Gastroesophageal sphincter (tissue), 3 donors: ENCODE measurements around the gene SEMA4D.

Experiments used
- EP300 ChIP-seq: sonication (generic); formaldehyde crosslinking; IDR thresholded peaks from one replicate; pipeline ENCODE4 v1.6.1; 2017; ENCODE audit warnings: antibody characterized with exemption, mild to moderate bottlenecking
- POLR2A ChIP-seq, 2 donors: fragments of 450-650 bp; IDR thresholded peaks; one replicate each; pipeline ENCODE4 v1.6.1; 2017; ENCODE audit warnings: antibody characterized with exemption in 2 of 2, mild to moderate bottlenecking in 2 of 2, moderate library complexity in 1 of 2
- POLR2AphosphoS5 ChIP-seq: sonication (generic); formaldehyde crosslinking; IDR thresholded peaks from one replicate; pipeline ENCODE4 v1.6.1; 2017; ENCODE audit warnings: antibody characterized with exemption
- TF ChIP-seq, protein P1 (sequence below), 4 experiments: fragments of 200-600 bp in 2 of 4; fragments of 450-650 bp in 2 of 4; sonication (generic) in 1 of 4; IDR thresholded peaks; one replicate each; pipeline ENCODE4 v1.5.1; 2017 to 2019; ENCODE audit warnings: antibody characterized with exemption in 4 of 4, mild to moderate bottlenecking in 2 of 4, moderate library complexity in 2 of 4

DNA sequence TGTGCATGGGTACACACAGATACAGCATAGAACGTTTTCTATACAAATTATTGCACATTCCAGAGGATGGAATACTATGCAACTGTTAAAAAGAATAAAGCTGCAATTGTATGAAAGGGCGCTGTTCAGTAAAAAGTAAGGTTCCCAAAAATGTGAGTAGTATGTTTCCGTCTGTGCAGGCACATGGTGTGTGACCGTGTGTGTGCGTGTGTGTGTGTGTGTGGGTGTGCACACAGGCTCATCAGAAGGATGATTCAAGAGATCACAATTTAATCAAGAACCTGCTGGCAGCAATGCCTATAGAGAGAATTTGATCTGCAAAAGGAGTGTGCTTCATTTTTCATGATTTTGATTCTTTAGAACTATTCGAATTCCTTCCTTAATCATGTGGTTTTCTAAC lies 76.3 kb downstream of the SEMA4D start:
- TF ChIP-seq, protein P1, sequence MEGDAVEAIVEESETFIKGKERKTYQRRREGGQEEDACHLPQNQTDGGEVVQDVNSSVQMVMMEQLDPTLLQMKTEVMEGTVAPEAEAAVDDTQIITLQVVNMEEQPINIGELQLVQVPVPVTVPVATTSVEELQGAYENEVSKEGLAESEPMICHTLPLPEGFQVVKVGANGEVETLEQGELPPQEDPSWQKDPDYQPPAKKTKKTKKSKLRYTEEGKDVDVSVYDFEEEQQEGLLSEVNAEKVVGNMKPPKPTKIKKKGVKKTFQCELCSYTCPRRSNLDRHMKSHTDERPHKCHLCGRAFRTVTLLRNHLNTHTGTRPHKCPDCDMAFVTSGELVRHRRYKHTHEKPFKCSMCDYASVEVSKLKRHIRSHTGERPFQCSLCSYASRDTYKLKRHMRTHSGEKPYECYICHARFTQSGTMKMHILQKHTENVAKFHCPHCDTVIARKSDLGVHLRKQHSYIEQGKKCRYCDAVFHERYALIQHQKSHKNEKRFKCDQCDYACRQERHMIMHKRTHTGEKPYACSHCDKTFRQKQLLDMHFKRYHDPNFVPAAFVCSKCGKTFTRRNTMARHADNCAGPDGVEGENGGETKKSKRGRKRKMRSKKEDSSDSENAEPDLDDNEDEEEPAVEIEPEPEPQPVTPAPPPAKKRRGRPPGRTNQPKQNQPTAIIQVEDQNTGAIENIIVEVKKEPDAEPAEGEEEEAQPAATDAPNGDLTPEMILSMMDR (IDR thresholded peaks at IDR 0.05), result no peak
- no peak for TF ChIP-seq EP300
- TF ChIP-seq POLR2AphosphoS5, result no peak
- TF ChIP-seq POLR2A (IDR thresholded peaks at IDR 0.05), result no peak
